GM12892 (cell line): ENCODE results near the gene ANTXR1.

Source experiments
- POLR2A ChIP-seq: IDR thresholded peaks from 2 replicates; pipeline ENCODE4 v1.6.1; 2011; ENCODE audit warnings: low read depth, low read length, control low read depth
- POLR2AphosphoS5 ChIP-seq: IDR thresholded peaks from 2 replicates; pipeline ENCODE4 v1.6.1; 2011; ENCODE audit warnings: low read depth, low read length, control low read depth
- TAF1 ChIP-seq: IDR thresholded peaks from 2 replicates; pipeline ENCODE4 v1.6.1; 2011; ENCODE audit warnings: low read depth, mild to moderate bottlenecking, control low read depth, low read length, borderline replicate concordance

DNA sequence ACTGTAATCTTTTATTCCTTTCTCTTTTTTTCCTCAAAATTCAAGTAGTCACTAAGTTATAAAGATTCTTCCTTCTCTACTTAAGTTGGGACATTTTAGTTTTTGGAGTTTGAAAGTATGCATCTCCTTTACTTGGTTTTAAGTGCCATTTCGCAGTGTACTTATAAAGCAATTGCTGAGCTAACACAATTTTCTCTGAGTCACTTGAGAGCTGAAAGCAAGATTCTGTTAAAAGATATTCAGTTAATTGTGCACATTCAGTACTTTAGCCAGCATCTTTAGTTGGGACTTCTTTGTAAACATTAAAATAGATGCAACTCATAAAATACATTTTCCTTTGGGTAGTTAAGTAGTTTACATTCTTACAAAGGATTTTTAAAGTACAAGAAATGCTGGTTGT lies 238.0 kb downstream of the ANTXR1 start:
- TF ChIP-seq POLR2AphosphoS5, result no peak
- no peak for TF ChIP-seq POLR2A
- no peak for TF ChIP-seq TAF1
